Mesenchymal stem cell (in vitro differentiated cells and primary cell): ENCODE measurements around the gene MMS19.

Experiments used
- DNase-seq: peaks from one replicate; pipeline ENCODE4 v3.0.0-alpha.2; 2013
- H2AFZ ChIP-seq: one replicate; pipeline ENCODE4 v1.6.1; 2013; ENCODE audit warnings: low read depth, mild to moderate bottlenecking, control low read depth, inconsistent platforms, low read length, moderate library complexity
- H2AK5ac ChIP-seq: 2 replicates; pipeline ENCODE4 v1.6.1; 2013; ENCODE audit warnings: low read length, moderate library complexity, mild to moderate bottlenecking, inconsistent platforms; ENCODE audit not compliant: severe bottlenecking
- H2BK120ac ChIP-seq: one replicate; pipeline ENCODE4 v1.6.1; 2013; ENCODE audit warnings: low read depth, mild to moderate bottlenecking, inconsistent platforms, low read length, moderate library complexity
- H2BK12ac ChIP-seq, 2 experiments: one replicate each; pipeline ENCODE4 v1.6.1; 2013; ENCODE audit warnings: inconsistent platforms in 2 of 2, low read length in 2 of 2, mild to moderate bottlenecking in 2 of 2, moderate library complexity in 2 of 2, control low read depth in 1 of 2
- H2BK15ac ChIP-seq: one replicate; pipeline ENCODE4 v1.6.1; 2013; ENCODE audit warnings: mild to moderate bottlenecking, low read depth, inconsistent platforms; ENCODE audit not compliant: poor library complexity, severe bottlenecking
- H2BK5ac ChIP-seq: 2 replicates; pipeline ENCODE4 v1.6.1; 2013; ENCODE audit warnings: low read depth, mild to moderate bottlenecking, low read length, control low read depth, inconsistent platforms; ENCODE audit not compliant: poor library complexity, severe bottlenecking
- H3K14ac ChIP-seq, 2 experiments: one replicate each; pipeline ENCODE4 v1.6.1; 2013; ENCODE audit warnings: inconsistent platforms in 2 of 2, low read length in 2 of 2, control low read depth in 1 of 2, mild to moderate bottlenecking in 1 of 2, moderate library complexity in 1 of 2
- H3K18ac ChIP-seq, 2 experiments: one replicate each; pipeline ENCODE4 v1.6.1; 2013; ENCODE audit warnings: inconsistent platforms in 2 of 2, low read length in 2 of 2, control low read depth in 1 of 2, low read depth in 1 of 2, mild to moderate bottlenecking in 1 of 2
- H3K23ac ChIP-seq, 2 experiments: one replicate each; pipeline ENCODE4 v1.6.1; 2013; ENCODE audit warnings: inconsistent platforms in 2 of 2, low read length in 2 of 2, mild to moderate bottlenecking in 2 of 2, moderate library complexity in 2 of 2, control low read depth in 1 of 2
- H3K27ac ChIP-seq: 2 replicates; pipeline ENCODE4 v1.5.1; 2013; ENCODE audit warnings: mild to moderate bottlenecking, moderate library complexity, low read length, control low read depth, inconsistent platforms; ENCODE audit not compliant: poor library complexity, severe bottlenecking
- H3K27me3 ChIP-seq, 2 experiments: 2 replicates each; pipeline versions ENCODE4 v1.6.1 to v1.7.0; 2013; ENCODE audit warnings: low read length in 2 of 2, mild to moderate bottlenecking in 2 of 2, moderate library complexity in 2 of 2, control low read depth in 1 of 2, inconsistent platforms in 1 of 2; ENCODE audit not compliant: control insufficient read depth in 1 of 2, insufficient read depth in 1 of 2
- H3K36me3 ChIP-seq, 2 experiments: 2 replicates each; pipeline versions ENCODE4 v1.6.1 to v1.7.0; 2013; ENCODE audit warnings: low read length in 2 of 2, control low read depth in 1 of 2, inconsistent platforms in 1 of 2, low read depth in 1 of 2, mild to moderate bottlenecking in 1 of 2; ENCODE audit not compliant: insufficient read depth in 2 of 2, control insufficient read depth in 1 of 2
- H3K4ac ChIP-seq, 2 experiments: one replicate each; pipeline ENCODE4 v1.6.1; 2013; ENCODE audit warnings: inconsistent platforms in 2 of 2, low read length in 2 of 2, mild to moderate bottlenecking in 2 of 2, moderate library complexity in 2 of 2, control low read depth in 1 of 2, low read depth in 1 of 2
- H3K4me1 ChIP-seq: 2 replicates; pipeline ENCODE4 v1.6.1; 2013; ENCODE audit warnings: low read depth, low read length, control low read depth; ENCODE audit not compliant: control insufficient read depth, insufficient read depth
- H3K4me2 ChIP-seq: 2 replicates; pipeline ENCODE4 v1.6.1; 2013; ENCODE audit warnings: low read length, mild to moderate bottlenecking, inconsistent platforms; ENCODE audit not compliant: poor library complexity, severe bottlenecking
- H3K4me3 ChIP-seq, 2 experiments: 2 replicates each; pipeline versions ENCODE4 v1.5.1 to v1.7.0; 2013; ENCODE audit warnings: low read length in 2 of 2, mild to moderate bottlenecking in 2 of 2, control low read depth in 1 of 2, low read depth in 1 of 2; ENCODE audit not compliant: insufficient read depth in 1 of 2
- H3K79me1 ChIP-seq: replicated peaks from 2 replicates; pipeline ENCODE4 v1.6.1; 2013; ENCODE audit warnings: mild to moderate bottlenecking, control low read depth, low read length, inconsistent platforms; ENCODE audit not compliant: poor library complexity, severe bottlenecking
- H3K9ac ChIP-seq: 2 replicates; pipeline ENCODE4 v1.7.0; 2013; ENCODE audit warnings: mild to moderate bottlenecking, low read length, moderate library complexity
- H3K9me3 ChIP-seq: 2 replicates; pipeline ENCODE4 v1.7.0; 2013; ENCODE audit warnings: mild to moderate bottlenecking, low read length; ENCODE audit not compliant: control insufficient read depth
- H4K8ac ChIP-seq: one replicate; pipeline ENCODE4 v1.6.1; 2013; ENCODE audit warnings: inconsistent platforms, mild to moderate bottlenecking, low read length, moderate library complexity
- H4K91ac ChIP-seq: one replicate; pipeline ENCODE4 v1.6.1; 2013; ENCODE audit warnings: mild to moderate bottlenecking, low read length, inconsistent platforms
- WGBS: methylation state at CpG from one replicate; pipeline ENCODE4 v1.1.7; 2013; ENCODE audit warnings: mixed read lengths; 5-methylcytosine and 5-hydroxymethylcytosine counted together

MMS19 gene

DNA sequence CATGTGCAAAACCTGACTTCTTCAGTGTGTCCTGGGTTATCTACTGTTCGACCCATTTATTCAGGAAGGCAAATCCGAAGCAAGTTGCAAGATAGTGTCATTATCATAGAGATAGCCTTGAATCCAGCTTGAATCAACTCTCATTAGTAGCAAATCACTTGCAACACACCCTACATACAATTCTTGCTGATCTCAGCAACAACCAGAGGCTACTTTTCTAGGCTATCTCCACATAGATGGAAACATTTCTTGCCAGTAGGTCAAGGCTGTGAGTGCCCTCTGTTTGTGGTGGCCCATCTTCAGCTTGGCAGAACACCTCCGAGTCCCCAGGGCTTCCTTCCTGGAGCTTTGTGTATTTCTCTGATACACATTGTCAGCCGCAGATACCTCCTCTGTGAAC, 12.5 kb upstream of the MMS19 start:
- Histone ChIP-seq H3K4me1 (peaks cover 15% of the 10 kb centered on the region), H2AK5ac (no peak overlapping the region), H3K4me3 (no peak overlapping the region), H2AFZ (no peak overlapping the region), H2BK5ac (no peak overlapping the region), H3K36me3 (peaks cover 0 to 11% of the 10 kb centered on the region in 2 experiments), H4K8ac (no peak overlapping the region), H3K23ac (no peak overlapping the region), H3K9ac (no peak overlapping the region), H2BK15ac (no peak overlapping the region), H3K9me3 (no peaks in the 10 kb centered on the region), H3K14ac (no peak overlapping the region), H3K4me2 (no peak overlapping the region), H3K79me1 (peaks cover 34% of the 10 kb centered on the region), H2BK120ac (no peak overlapping the region), H3K27ac (no peak overlapping the region), H3K27me3 (no peaks in the 10 kb centered on the region), H3K4ac (no peak overlapping the region), H4K91ac (no peak overlapping the region), H3K18ac (no peak overlapping the region), H2BK12ac (no peak overlapping the region)
- no peak for DNase-seq
- 97% methylated on average over 4 of the region's 4 CpGs for WGBS

DNA sequence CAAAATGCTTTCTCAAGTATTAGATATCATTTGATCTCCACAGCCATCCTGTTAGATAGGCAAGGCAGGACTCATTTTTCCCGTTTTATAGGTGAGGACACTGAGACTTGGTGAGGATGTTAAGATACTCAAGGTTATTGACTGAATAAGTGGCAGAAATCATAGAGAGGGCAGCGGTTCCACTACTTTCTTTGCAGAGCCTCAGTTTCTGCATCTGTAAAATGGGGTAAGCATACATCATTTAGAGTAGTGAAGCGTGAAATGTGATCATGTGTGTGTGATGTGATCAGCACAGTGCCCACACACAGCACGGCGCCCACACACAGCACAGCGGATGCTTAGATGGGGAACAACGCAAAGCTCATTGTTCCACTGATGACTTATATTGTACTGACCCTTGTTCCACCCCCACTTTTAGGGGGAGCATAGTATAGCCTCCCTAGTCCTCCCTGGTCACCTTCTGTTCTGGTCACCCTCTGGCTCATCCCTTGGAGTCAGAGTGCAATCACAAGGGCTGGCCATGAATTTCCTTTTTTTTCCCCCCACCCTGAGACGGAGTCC, 11.0 kb upstream of the MMS19 start:
- H2BK120ac ChIP-seq, result no peak overlapping the region
- H3K4ac ChIP-seq, result peak overlapping the region in 1 of 2 experiments; percentile 18
- peaks cover under 1 to 9% of the 10 kb centered on the region in 2 experiments for H3K36me3 ChIP-seq
- no peak overlapping the region for H2BK12ac ChIP-seq
- no peaks in the 10 kb centered on the region for H3K9me3 ChIP-seq
- no peak overlapping the region for H2BK5ac ChIP-seq
- no peak overlapping the region for H3K14ac ChIP-seq
- H3K23ac ChIP-seq, result no peak overlapping the region
- H4K91ac ChIP-seq, result no peak overlapping the region
- H3K27me3 ChIP-seq, result no peaks in the 10 kb centered on the region
- H3K27ac ChIP-seq, result no peak overlapping the region
- H3K4me1 ChIP-seq, result peaks cover 13% of the 10 kb centered on the region
- H4K8ac ChIP-seq, result no peak overlapping the region
- H3K9ac ChIP-seq, result no peak overlapping the region
- no peak for DNase-seq
- WGBS, result 97% methylated on average over 8 of the region's 8 CpGs
- H2AK5ac ChIP-seq, result peak overlapping the region; percentile 26
- no peak overlapping the region for H3K18ac ChIP-seq
- no peak overlapping the region for H2AFZ ChIP-seq
- H3K4me2 ChIP-seq, result no peak overlapping the region
- H3K79me1 ChIP-seq, result peaks cover 28% of the 10 kb centered on the region
- no peak overlapping the region for H2BK15ac ChIP-seq
- no peak overlapping the region for H3K4me3 ChIP-seq

GRCh38 chr10:97508342-97508741, 10.1 kb upstream of the MMS19 start:
- Histone ChIP-seq H3K4ac (no peak overlapping the region), H3K18ac (no peak overlapping the region), H3K36me3 (peaks cover 9 to 11% of the 10 kb centered on the region in 2 experiments), H3K27me3 (no peaks in the 10 kb centered on the region), H3K9ac (no peak overlapping the region), H4K8ac (no peak overlapping the region), H2AK5ac (no peak overlapping the region), H2AFZ (no peak overlapping the region), H3K27ac (peak overlapping the region; percentile 39), H2BK15ac (no peak overlapping the region), H4K91ac (no peak overlapping the region), H3K23ac (no peak overlapping the region), H3K4me3 (no peak overlapping the region), H3K14ac (no peak overlapping the region), H3K4me1 (peaks cover 13% of the 10 kb centered on the region), H2BK12ac (no peak overlapping the region), H2BK5ac (no peak overlapping the region), H3K79me1 (peaks cover 29% of the 10 kb centered on the region), H2BK120ac (no peak overlapping the region), H3K4me2 (peak overlapping the region; percentile 15), H3K9me3 (no peaks in the 10 kb centered on the region)
- 26% methylated on average over 1 of the region's 1 CpG for WGBS
- DNase-seq, result no peak

- Histone ChIP-seq H2BK15ac (no peak overlapping the region), H2AK5ac (no peak overlapping the region), H2BK120ac (no peak overlapping the region), H3K4me2 (no peak overlapping the region), H3K23ac (no peak overlapping the region), H2AFZ (no peak overlapping the region), H3K79me1 (peaks cover 27% of the 10 kb centered on the region), H2BK12ac (no peak overlapping the region), H3K4me3 (no peak overlapping the region), H2BK5ac (no peak overlapping the region), H3K9me3 (no peaks in the 10 kb centered on the region), H3K14ac (no peak overlapping the region), H4K91ac (no peak overlapping the region), H3K27ac (no peak overlapping the region), H3K27me3 (no peaks in the 10 kb centered on the region), H3K4ac (no peak overlapping the region), H4K8ac (no peak overlapping the region), H3K9ac (no peak overlapping the region), H3K4me1 (peaks cover 13% of the 10 kb centered on the region), H3K18ac (no peak overlapping the region), H3K36me3 (peaks cover 9 to 13% of the 10 kb centered on the region in 2 experiments)
- WGBS, result 83% methylated on average over 3 of the region's 3 CpGs
- no peak for DNase-seq
Observed at GRCh38 chr10:97506199-97506991, 8.2 kb upstream of the MMS19 start.
